IMR-90 (cell line): ENCODE results near the gene IQSEC1. TPM values are rescaled to one million over a fixed set of nuclear protein-coding genes. Genes with fewer than 3 reads are reported as not detected.

Experiments used
- ATAC-seq: fragments of 200-7000 bp; cut with Tn5 transposase; 2 replicates; pipeline ENCODE4 v1.9.1; 2020; ENCODE audit warnings: low read depth, mild to moderate bottlenecking, moderate library complexity
- BruUV-seq: library from RNA; stranded (reverse); fragments of 400-500 nt; replicated peaks from 2 replicates; lab custom pipeline; 2021; lab: Mats Ljungman, UMichigan
- CTCF ChIA-PET: fragments of 300-600 bp; formaldehyde crosslinking; extraction: SDS; loops from one replicate; lab custom pipeline; 2021; ENCODE audit warnings: antibody characterized with exemption; lab: Yijun Ruan, JAX
- POLR2A ChIA-PET: fragments of 300-600 bp; sonication (Branson Sonifier 250); formaldehyde crosslinking; loops from one replicate; lab custom pipeline; 2022; ENCODE audit warnings: antibody characterized with exemption; ENCODE audit not compliant: unreplicated experiment; lab: Charles Lee
- DNase-seq: peaks from one replicate; pipeline ENCODE4 v3.0.0; 2013
- H2AFZ ChIP-seq: replicated peaks from 2 replicates; pipeline ENCODE3; 2013; ENCODE audit warnings: low read length, mild to moderate bottlenecking; ENCODE audit not compliant: poor library complexity
- H2AK5ac ChIP-seq: 2 replicates; pipeline ENCODE4 v1.6.1; 2013; ENCODE audit warnings: low read depth, low read length, inconsistent platforms
- H2AK9ac ChIP-seq: replicated peaks from 2 replicates; pipeline ENCODE3; 2013; ENCODE audit warnings: mild to moderate bottlenecking, low read depth, low read length, moderate library complexity; ENCODE audit not compliant: poor library complexity
- H2BK120ac ChIP-seq: 2 replicates; pipeline ENCODE4 v1.6.1; 2013; ENCODE audit warnings: low read depth, low read length, inconsistent platforms
- H2BK15ac ChIP-seq: 3 replicates; pipeline ENCODE4 v1.6.1; 2013; ENCODE audit warnings: low read depth, low read length, inconsistent platforms
- H2BK20ac ChIP-seq: 2 replicates; pipeline ENCODE4 v1.6.1; 2013; ENCODE audit warnings: low read depth, mild to moderate bottlenecking, inconsistent platforms, low read length, moderate library complexity
- H2BK5ac ChIP-seq: 2 replicates; pipeline ENCODE4 v1.6.1; 2013; ENCODE audit warnings: mild to moderate bottlenecking, low read depth, low read length, inconsistent platforms; ENCODE audit not compliant: poor library complexity, severe bottlenecking
- H3K14ac ChIP-seq: replicated peaks from 2 replicates; pipeline ENCODE4 v1.6.1; 2013; ENCODE audit warnings: low read depth, low read length, inconsistent platforms
- H3K18ac ChIP-seq: 2 replicates; pipeline ENCODE4 v1.6.1; 2013; ENCODE audit warnings: low read depth, low read length, control low read depth
- H3K23ac ChIP-seq: 2 replicates; pipeline ENCODE4 v1.6.1; 2013; ENCODE audit warnings: low read depth, low read length, inconsistent platforms
- H3K27ac ChIP-seq: 2 replicates; pipeline ENCODE4 v1.5.1; 2013; ENCODE audit warnings: mild to moderate bottlenecking, control low read depth, low read length; ENCODE audit not compliant: insufficient read depth
- H3K27me3 ChIP-seq: 2 replicates; pipeline ENCODE4 v1.6.1; 2013; ENCODE audit warnings: low read length; ENCODE audit not compliant: control insufficient read depth, insufficient read depth
- H3K36me3 ChIP-seq: 2 replicates; pipeline ENCODE4 v1.6.1; 2013; ENCODE audit warnings: low read length, mixed read lengths; ENCODE audit not compliant: control insufficient read depth, insufficient read depth
- H3K4ac ChIP-seq: 2 replicates; pipeline ENCODE4 v1.6.1; 2013; ENCODE audit warnings: low read depth, low read length, inconsistent platforms
- H3K4me1 ChIP-seq: 2 replicates; pipeline ENCODE4 v1.6.1; 2013; ENCODE audit warnings: low read length, mixed read lengths; ENCODE audit not compliant: control insufficient read depth, insufficient read depth
- H3K4me2 ChIP-seq: 2 replicates; pipeline ENCODE4 v1.6.1; 2013; ENCODE audit warnings: low read depth, mild to moderate bottlenecking, control low read depth, low read length, moderate library complexity
- H3K4me3 ChIP-seq: 2 replicates; pipeline ENCODE4 v1.5.1; 2013; ENCODE audit warnings: low read depth, mild to moderate bottlenecking, control low read depth, low read length, moderate library complexity; ENCODE audit not compliant: insufficient read depth
- H3K56ac ChIP-seq: 2 replicates; pipeline ENCODE4 v1.6.1; 2013; ENCODE audit warnings: low read length, inconsistent platforms; ENCODE audit not compliant: insufficient read depth; ENCODE audit errors: extremely low read depth
- H3K79me1 ChIP-seq, 2 experiments: 2 replicates each; pipeline ENCODE4 v1.6.1; 2013; ENCODE audit warnings: low read length in 2 of 2, inconsistent platforms in 1 of 2, low read depth in 1 of 2
- H3K9ac ChIP-seq: 2 replicates; pipeline ENCODE4 v1.6.1; 2013; ENCODE audit warnings: low read depth, low read length, control low read depth
- H3K9me1 ChIP-seq: 2 replicates; pipeline ENCODE4 v1.6.1; 2013; ENCODE audit warnings: low read length, inconsistent platforms; ENCODE audit not compliant: insufficient read depth
- H3K9me3 ChIP-seq: 2 replicates; pipeline ENCODE4 v1.6.1; 2013; ENCODE audit warnings: low read length; ENCODE audit not compliant: control insufficient read depth, insufficient read depth
- H4K20me1 ChIP-seq: 2 replicates; pipeline ENCODE4 v1.6.1; 2013; ENCODE audit warnings: low read length, inconsistent platforms; ENCODE audit not compliant: insufficient read depth
- H4K5ac ChIP-seq: 2 replicates; pipeline ENCODE4 v1.6.1; 2013; ENCODE audit warnings: mild to moderate bottlenecking, low read depth, low read length, control low read depth
- H4K8ac ChIP-seq, 2 experiments: 2 replicates each; pipeline ENCODE4 v1.6.1; 2013; ENCODE audit warnings: low read depth in 2 of 2, low read length in 2 of 2, control low read depth in 1 of 2, inconsistent platforms in 1 of 2
- H4K91ac ChIP-seq: 2 replicates; pipeline ENCODE4 v1.6.1; 2013; ENCODE audit warnings: low read depth, low read length, inconsistent platforms; ENCODE audit not compliant: insufficient read depth
- BHLHE40 ChIP-seq: fragments of 150-350 bp; IDR thresholded peaks from 2 replicates; pipeline ENCODE4 v1.6.1; 2016; ENCODE audit warnings: mild to moderate bottlenecking, low read depth, low read length
- CEBPB ChIP-seq: IDR thresholded peaks from 2 replicates; pipeline ENCODE4 v1.6.1; 2012; ENCODE audit warnings: low read depth, low read length, improper control_type of control experiment
- CHD1 ChIP-seq: IDR thresholded peaks from 2 replicates; pipeline ENCODE4 v1.6.1; 2012; ENCODE audit warnings: low read depth, low read length, improper control_type of control experiment
- FOS ChIP-seq: fragments of 150-350 bp; IDR thresholded peaks from 2 replicates; pipeline ENCODE4 v1.6.1; 2016; ENCODE audit warnings: low read depth, low read length
- MAFK ChIP-seq: IDR thresholded peaks from 2 replicates; pipeline ENCODE4 v1.6.1; 2012; ENCODE audit warnings: low read depth, low read length, improper control_type of control experiment
- MAZ ChIP-seq: IDR thresholded peaks from 2 replicates; pipeline ENCODE4 v1.6.1; 2012; ENCODE audit warnings: low read depth, mild to moderate bottlenecking, low read length, improper control_type of control experiment, moderate library complexity, borderline replicate concordance
- MXI1 ChIP-seq: IDR thresholded peaks from 2 replicates; pipeline ENCODE4 v1.6.1; 2012; ENCODE audit warnings: low read depth, mild to moderate bottlenecking, low read length, moderate library complexity, borderline replicate concordance
- NFE2L2 ChIP-seq: fragments of 150-350 bp; IDR thresholded peaks from 2 replicates; pipeline ENCODE4 v1.6.1; 2016; ENCODE audit warnings: low read depth, mild to moderate bottlenecking, low read length
- POLR2A ChIP-seq: IDR thresholded peaks from 2 replicates; pipeline ENCODE4 v1.6.1; 2012; ENCODE audit warnings: mild to moderate bottlenecking, low read depth, low read length
- RAD21 ChIP-seq: IDR thresholded peaks from 2 replicates; pipeline ENCODE4 v1.6.1; 2012; ENCODE audit warnings: low read length, improper control_type of control experiment
- RCOR1 ChIP-seq: IDR thresholded peaks from 2 replicates; pipeline ENCODE4 v1.6.1; 2012; ENCODE audit warnings: mild to moderate bottlenecking, low read length, improper control_type of control experiment; ENCODE audit not compliant: insufficient replicate concordance
- RFX5 ChIP-seq: IDR thresholded peaks from 2 replicates; pipeline ENCODE4 v1.8.0; 2012; ENCODE audit warnings: low read depth, mild to moderate bottlenecking, low read length, moderate library complexity
- SMC3 ChIP-seq: fragments of 150-350 bp; IDR thresholded peaks from 2 replicates; pipeline ENCODE4 v1.6.1; 2016; ENCODE audit warnings: low read depth, mild to moderate bottlenecking, antibody characterized with exemption, low read length, moderate library complexity
- USF2 ChIP-seq: fragments of 150-350 bp; IDR thresholded peaks from 2 replicates; pipeline ENCODE4 v1.6.1; 2017; ENCODE audit warnings: mild to moderate bottlenecking, antibody characterized with exemption, low read length, low read depth
- WGBS, 2 experiments: methylation state at CpG; one replicate each; pipeline versions ENCODE4 v1.1.5 to v1.1.7; 2013; ENCODE audit warnings: missing lambda C conversion rate in 2 of 2; ENCODE audit not compliant: insufficient read length in 1 of 2; ENCODE audit errors: extremely low coverage in 2 of 2; 5-methylcytosine and 5-hydroxymethylcytosine counted together
- dilution Hi-C: fragments of 300-500 bp; cut with HindIII; formaldehyde crosslinking; loops from one replicate; pipeline ENCODE4 v1.14.3; 2018; ENCODE audit warnings: low sequenced_read_pairs; ENCODE audit not compliant: unreplicated experiment
- in situ Hi-C: fragments of 300-500 bp; cut with MboI; formaldehyde crosslinking; loops from 3 replicates; pipeline ENCODE4 v1.14.3; 2019; ENCODE audit warnings: low sequenced_read_pairs, inconsistent platforms, mixed read lengths
- intact Hi-C: fragments of 100-400 bp; cut with micrococcal nuclease; formaldehyde crosslinking; loops from 2 replicates; pipeline ENCODE4 v1.10.0; 2022
- polyA plus RNA-seq, 3 experiments: library from polyadenylated mRNA; depleted of rRNA; stranded (reverse); fragments of >200 nt; gene quantifications; 2 replicates each; pipeline ENCODE4 v1.2.3, GENCODE V29; 2012; ENCODE audit warnings: low replicate concordance in 1 of 3
- total RNA-seq: library from RNA; depleted of rRNA; stranded (reverse); fragments of >200 nt; gene quantifications from 2 replicates; pipeline ENCODE4 v1.2.3, GENCODE V29; 2012
- TF ChIP-seq, protein P1 (sequence below): conservative IDR thresholded peaks from 2 replicates; pipeline ENCODE4 v1.5.1; 2012; ENCODE audit warnings: mild to moderate bottlenecking, low read depth, low read length, improper control_type of control experiment

IQSEC1 gene
- total and polyA plus RNA-seq, 2 of the 4 experiments (the other 2 are of a cell fraction) = 5.9 to 11.9 TPM

GRCh38 chr3:12994607-12995388 is 78.4 kb downstream of the IQSEC1 start (continued):
- peak; percentile 45 for TF ChIP-seq RCOR1

- peaks cover under 1 to 23% of the 10 kb centered on the region in 2 experiments; a peak in 2 of 4 replicates for H3K79me1 ChIP-seq
- ChIA-PET CTCF (interaction anchor here (3.0 kb wide), 1 partner anchor 10 kb away, joined by 11 read pairs; no protein-coding TSS in a partner anchor), POLR2A (no interaction called here)
- in situ Hi-C loops (no loop called here), intact Hi-C loops (no loop called here), dilution Hi-C loops (no loop called here)
- no peak overlapping the region for H3K14ac ChIP-seq
- H3K4ac ChIP-seq = peak overlapping the region; percentile 87
- H2AFZ ChIP-seq = peak overlapping the region; percentile 96
- no peak overlapping the region; the same call in 1 of the 2 replicates for H3K18ac ChIP-seq
- no peaks in the 10 kb centered on the region for H3K27me3 ChIP-seq
- no peak overlapping the region for H2BK20ac ChIP-seq
- ATAC-seq (peak; percentile 40), DNase-seq (no peak)
- peaks cover 18% of the 10 kb centered on the region; the same call in 1 of the 2 replicates for H3K9me1 ChIP-seq
- peak overlapping the region; percentile 80; the same call in 1 of the 2 replicates for H2AK5ac ChIP-seq
- no TSS peak for BruUV-seq
- peak overlapping the region; percentile 70 for H3K9ac ChIP-seq
- H2BK120ac ChIP-seq = no peak overlapping the region; the same call in 1 of the 2 replicates
- 0% methylated on average over 3 of the region's 25 CpGs; no CpG with 5 or more reads in 1 of the 2 experiments for WGBS, 2 experiments
- no peak overlapping the region for H3K56ac ChIP-seq
- H2BK15ac ChIP-seq = no peak overlapping the region
- H3K27ac ChIP-seq = peak overlapping the region; percentile 41
- peak overlapping the region; percentile 12; the same call in 1 of the 2 replicates for H4K91ac ChIP-seq
- peak overlapping the region; percentile 60 to 80; a peak in 2 of 4 replicates for H4K8ac ChIP-seq
- H2BK5ac ChIP-seq = peak overlapping the region; percentile 67
- no peaks in the 10 kb centered on the region for H3K36me3 ChIP-seq
- H3K4me3 ChIP-seq = peak overlapping the region; percentile 63
- no peaks in the 10 kb centered on the region; the same call in 1 of the 2 replicates for H4K20me1 ChIP-seq
- H2AK9ac ChIP-seq = peak overlapping the region; percentile 88
- H3K9me3 ChIP-seq = no peaks in the 10 kb centered on the region
- no peak overlapping the region for H3K23ac ChIP-seq
- H3K4me2 ChIP-seq = peak overlapping the region; percentile 77
- H3K4me1 ChIP-seq = peaks cover 37% of the 10 kb centered on the region
- H4K5ac ChIP-seq = peak overlapping the region; percentile 49
- no peak for TF ChIP-seq CEBPB
- TF ChIP-seq FOS = no peak
- no peak for TF ChIP-seq RAD21
- TF ChIP-seq CHD1 = no peak
- no peak for TF ChIP-seq MAZ
- no peak for TF ChIP-seq MAFK
- no peak for TF ChIP-seq RCOR1
- no peak for TF ChIP-seq USF2
- TF ChIP-seq POLR2A = no peak
- no peak for TF ChIP-seq SMC3
- TF ChIP-seq, protein P1, sequence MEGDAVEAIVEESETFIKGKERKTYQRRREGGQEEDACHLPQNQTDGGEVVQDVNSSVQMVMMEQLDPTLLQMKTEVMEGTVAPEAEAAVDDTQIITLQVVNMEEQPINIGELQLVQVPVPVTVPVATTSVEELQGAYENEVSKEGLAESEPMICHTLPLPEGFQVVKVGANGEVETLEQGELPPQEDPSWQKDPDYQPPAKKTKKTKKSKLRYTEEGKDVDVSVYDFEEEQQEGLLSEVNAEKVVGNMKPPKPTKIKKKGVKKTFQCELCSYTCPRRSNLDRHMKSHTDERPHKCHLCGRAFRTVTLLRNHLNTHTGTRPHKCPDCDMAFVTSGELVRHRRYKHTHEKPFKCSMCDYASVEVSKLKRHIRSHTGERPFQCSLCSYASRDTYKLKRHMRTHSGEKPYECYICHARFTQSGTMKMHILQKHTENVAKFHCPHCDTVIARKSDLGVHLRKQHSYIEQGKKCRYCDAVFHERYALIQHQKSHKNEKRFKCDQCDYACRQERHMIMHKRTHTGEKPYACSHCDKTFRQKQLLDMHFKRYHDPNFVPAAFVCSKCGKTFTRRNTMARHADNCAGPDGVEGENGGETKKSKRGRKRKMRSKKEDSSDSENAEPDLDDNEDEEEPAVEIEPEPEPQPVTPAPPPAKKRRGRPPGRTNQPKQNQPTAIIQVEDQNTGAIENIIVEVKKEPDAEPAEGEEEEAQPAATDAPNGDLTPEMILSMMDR = no peak
- no peak for TF ChIP-seq MXI1
- no peak for TF ChIP-seq RFX5
- no peak for TF ChIP-seq NFE2L2
- TF ChIP-seq BHLHE40 = no peak
Measured at GRCh38 chr3:12994357-12994606, 78.9 kb downstream of the IQSEC1 start.
